Activated T-cell treated with anti-CD3 and anti-CD28 coated beads, Interleukin-2, amount 50 U/mL, for 24 hours (primary cell): ENCODE data around the gene ARHGAP12.

Source experiments
- DNase-seq: peaks from one replicate; pipeline ENCODE4 v3.0.0-alpha.2; 2020
- H3K27ac Mint-ChIP-seq: 2 replicates; pipeline ENCODE4 v1.8.0; 2020; ENCODE audit warnings: mild to moderate bottlenecking, mixed read lengths
- H3K27me3 Mint-ChIP-seq: 2 replicates; pipeline ENCODE4 v1.8.0; 2020; ENCODE audit warnings: mixed read lengths
- H3K36me3 Mint-ChIP-seq: 2 replicates; pipeline ENCODE4 v1.8.0; 2020; ENCODE audit warnings: low read depth, mixed read lengths
- H3K4me1 Mint-ChIP-seq: 2 replicates; pipeline ENCODE4 v1.8.0; 2020; ENCODE audit warnings: low read depth, mixed read lengths
- H3K4me3 Mint-ChIP-seq: 2 replicates; pipeline ENCODE4 v1.8.0; 2020; ENCODE audit warnings: mild to moderate bottlenecking, moderate library complexity, mixed read lengths
- H3K9me3 Mint-ChIP-seq: 2 replicates; pipeline ENCODE4 v1.8.0; 2020; ENCODE audit warnings: mixed read lengths

ARHGAP12 gene

GRCh38 chr10:31939797-31940708 is 11.4 kb upstream of the ARHGAP12 start:
- H3K4me3 Mint-ChIP-seq, result no peak overlapping the region
- H3K4me1 Mint-ChIP-seq, result peaks cover 15% of the 10 kb centered on the region
- no peaks in the 10 kb centered on the region for H3K9me3 Mint-ChIP-seq
- DNase-seq, result no peak
- no peaks in the 10 kb centered on the region for H3K36me3 Mint-ChIP-seq
- no peak overlapping the region for H3K27ac Mint-ChIP-seq
- H3K27me3 Mint-ChIP-seq, result no peaks in the 10 kb centered on the region

DNA sequence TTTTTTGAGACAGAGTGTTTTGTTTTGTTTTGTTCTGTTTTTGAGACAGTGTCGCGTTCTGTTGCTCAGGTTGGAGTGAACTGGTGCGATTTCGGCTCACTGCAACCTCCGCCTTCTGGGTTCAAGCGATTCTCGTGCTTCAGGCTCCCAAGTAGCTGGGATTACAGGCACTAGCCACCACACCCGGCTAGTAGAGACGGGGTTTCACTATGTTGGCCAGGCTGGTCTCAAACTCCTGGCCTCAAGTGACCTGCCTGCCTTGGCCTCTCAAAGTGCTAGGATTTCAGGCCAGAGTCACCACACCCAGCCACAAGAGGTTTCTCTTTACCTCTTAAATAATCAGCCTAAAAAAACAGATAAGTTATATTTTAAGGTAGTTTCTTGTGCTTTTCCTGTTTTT is 8.7 kb upstream of the ARHGAP12 start:
- H3K4me3 Mint-ChIP-seq, result no peak overlapping the region
- no peaks in the 10 kb centered on the region for H3K9me3 Mint-ChIP-seq
- no peaks in the 10 kb centered on the region for H3K27me3 Mint-ChIP-seq
- H3K36me3 Mint-ChIP-seq, result no peaks in the 10 kb centered on the region
- DNase-seq, result no peak
- H3K4me1 Mint-ChIP-seq, result peaks cover 9% of the 10 kb centered on the region
- H3K27ac Mint-ChIP-seq, result no peak overlapping the region

DNA sequence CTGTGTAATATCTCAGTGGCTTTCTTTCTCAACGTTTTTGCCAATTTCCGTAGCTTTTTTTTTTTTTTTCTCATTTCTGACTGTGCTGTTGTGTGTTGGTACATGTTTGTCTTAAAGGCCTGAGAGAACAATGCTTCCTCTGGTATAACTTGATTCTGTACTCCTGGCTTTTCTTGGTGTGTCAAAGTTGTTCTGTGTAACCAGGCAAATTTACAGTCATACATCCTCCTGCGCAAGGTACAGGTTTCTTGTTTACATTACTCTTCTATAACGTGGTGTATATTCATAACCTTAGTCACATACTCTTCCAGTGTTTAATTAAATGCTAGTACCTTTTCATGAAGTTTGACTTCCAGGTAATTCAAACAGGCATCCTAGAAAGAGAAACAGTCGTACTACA is 8.3 kb upstream of the ARHGAP12 start:
- Mint-ChIP-seq H3K9me3 (no peaks in the 10 kb centered on the region), H3K4me3 (no peak overlapping the region), H3K36me3 (no peaks in the 10 kb centered on the region), H3K27me3 (no peaks in the 10 kb centered on the region), H3K27ac (no peak overlapping the region), H3K4me1 (peaks cover 9% of the 10 kb centered on the region)
- no peak for DNase-seq

GRCh38 chr10:31936086-31936485 is 7.5 kb upstream of the ARHGAP12 start:
- no peak overlapping the region for H3K27ac Mint-ChIP-seq
- H3K9me3 Mint-ChIP-seq, result no peaks in the 10 kb centered on the region
- DNase-seq, result no peak
- no peaks in the 10 kb centered on the region for H3K27me3 Mint-ChIP-seq
- H3K4me1 Mint-ChIP-seq, result peaks cover 6% of the 10 kb centered on the region
- no peak overlapping the region for H3K4me3 Mint-ChIP-seq
- H3K36me3 Mint-ChIP-seq, result no peaks in the 10 kb centered on the region

DNA sequence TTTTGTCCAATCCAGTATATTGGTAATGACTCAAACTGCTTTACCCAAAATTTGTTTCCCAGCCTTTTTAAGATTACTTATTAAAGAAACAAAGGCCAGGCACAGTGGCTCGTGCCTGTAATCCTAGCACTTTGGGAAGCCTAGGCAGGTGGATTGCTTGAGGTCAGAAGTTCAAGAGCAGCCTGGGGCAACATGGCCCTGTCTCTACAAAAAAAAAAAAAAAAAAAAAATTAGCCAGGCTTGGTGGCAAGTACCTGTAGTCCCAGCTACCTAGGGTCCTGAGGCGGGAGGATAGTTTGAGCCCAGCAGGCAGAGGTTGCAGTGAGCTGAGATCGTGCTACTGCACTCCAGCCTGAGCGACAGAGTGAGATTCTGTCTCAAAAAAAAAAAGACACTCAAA is 7.0 kb upstream of the ARHGAP12 start:
- no peak for DNase-seq
- Mint-ChIP-seq H3K4me1 (peaks cover 2% of the 10 kb centered on the region), H3K36me3 (no peaks in the 10 kb centered on the region), H3K4me3 (no peak overlapping the region), H3K27ac (no peak overlapping the region), H3K27me3 (no peaks in the 10 kb centered on the region), H3K9me3 (no peaks in the 10 kb centered on the region)

- peaks cover 16% of the 10 kb centered on the region for H3K4me1 Mint-ChIP-seq
- H3K9me3 Mint-ChIP-seq, result no peaks in the 10 kb centered on the region
- no peak for DNase-seq
- H3K27ac Mint-ChIP-seq, result no peak overlapping the region
- H3K4me3 Mint-ChIP-seq, result no peak overlapping the region
- H3K36me3 Mint-ChIP-seq, result no peaks in the 10 kb centered on the region
- H3K27me3 Mint-ChIP-seq, result no peaks in the 10 kb centered on the region
Measured at GRCh38 chr10:31932838-31933237, 4.2 kb upstream of the ARHGAP12 start.

DNA sequence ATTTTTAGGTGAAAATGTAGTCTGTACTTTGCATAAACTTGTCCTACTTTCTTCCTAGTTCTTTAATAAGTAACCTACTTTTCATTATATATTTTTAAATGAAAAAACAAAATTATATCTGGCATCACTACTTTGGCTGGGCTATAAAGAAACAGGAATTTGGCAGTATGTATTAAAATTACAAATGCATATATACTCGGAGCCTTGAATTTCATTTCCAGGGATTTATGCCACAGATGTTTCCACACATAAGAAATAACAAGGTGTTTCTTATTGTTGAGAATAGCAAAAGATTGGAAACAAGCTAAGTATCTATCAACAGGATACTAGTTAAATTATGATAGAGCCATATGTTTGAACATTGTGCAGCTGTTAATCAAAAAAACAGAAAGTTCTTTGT is 2.2 kb upstream of the ARHGAP12 start:
- H3K27me3 Mint-ChIP-seq, result no peaks in the 10 kb centered on the region
- peaks cover 1% of the 10 kb centered on the region for H3K36me3 Mint-ChIP-seq
- H3K4me3 Mint-ChIP-seq, result no peak overlapping the region
- H3K9me3 Mint-ChIP-seq, result no peaks in the 10 kb centered on the region
- peaks cover 34% of the 10 kb centered on the region for H3K4me1 Mint-ChIP-seq
- no peak for DNase-seq
- no peak overlapping the region for H3K27ac Mint-ChIP-seq

GRCh38 chr10:31930023-31930751 is 1.6 kb upstream of the ARHGAP12 start:
- H3K27me3 Mint-ChIP-seq, result no peaks in the 10 kb centered on the region
- H3K9me3 Mint-ChIP-seq, result no peaks in the 10 kb centered on the region
- peaks cover 1% of the 10 kb centered on the region for H3K36me3 Mint-ChIP-seq
- peak overlapping the region; percentile 18 for H3K27ac Mint-ChIP-seq
- H3K4me3 Mint-ChIP-seq, result peak overlapping the region; percentile 85
- no peak for DNase-seq
- H3K4me1 Mint-ChIP-seq, result peaks cover 39% of the 10 kb centered on the region

GRCh38 chr10:31929261-31930022 is 811 bp upstream of the ARHGAP12 start:
- H3K4me3 Mint-ChIP-seq, result peak overlapping the region; percentile 85
- H3K27ac Mint-ChIP-seq, result peak overlapping the region; percentile 89
- DNase-seq, result peak; percentile 60
- no peaks in the 10 kb centered on the region for H3K9me3 Mint-ChIP-seq
- peaks cover 1% of the 10 kb centered on the region for H3K36me3 Mint-ChIP-seq
- peaks cover 45% of the 10 kb centered on the region for H3K4me1 Mint-ChIP-seq
- H3K27me3 Mint-ChIP-seq, result no peaks in the 10 kb centered on the region

GRCh38 chr10:31927884-31928548 is 615 bp downstream of the ARHGAP12 start:
- Mint-ChIP-seq H3K9me3 (no peaks in the 10 kb centered on the region), H3K4me1 (peaks cover 59% of the 10 kb centered on the region), H3K27ac (peak overlapping the region; percentile 86), H3K4me3 (peak overlapping the region; percentile 85), H3K36me3 (peaks cover 1% of the 10 kb centered on the region), H3K27me3 (no peaks in the 10 kb centered on the region)
- no peak for DNase-seq

DNA sequence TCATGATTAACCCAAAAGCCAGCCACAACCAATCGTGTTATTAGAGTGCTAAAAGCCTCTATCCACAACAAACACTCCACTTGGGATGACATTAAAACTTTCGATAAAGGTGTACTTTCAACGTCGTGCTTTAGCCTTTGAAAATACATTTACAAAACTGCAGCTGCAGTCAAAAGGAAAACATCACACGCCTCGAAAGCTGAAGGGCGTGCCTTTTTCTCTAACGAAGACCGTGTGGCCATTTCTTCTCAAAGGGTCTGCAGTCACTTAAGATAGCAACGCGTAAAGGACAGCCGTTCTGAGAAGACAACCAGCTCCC is 1.1 kb downstream of the ARHGAP12 start:
- Mint-ChIP-seq H3K36me3 (peaks cover 1% of the 10 kb centered on the region), H3K4me1 (peaks cover 64% of the 10 kb centered on the region), H3K9me3 (no peaks in the 10 kb centered on the region), H3K27me3 (no peaks in the 10 kb centered on the region), H3K27ac (peak overlapping the region; percentile 86), H3K4me3 (peak overlapping the region; percentile 85)
- DNase-seq, result no peak

GRCh38 chr10:31926765-31927564 is 1.7 kb downstream of the ARHGAP12 start:
- H3K36me3 Mint-ChIP-seq, result peaks cover 1% of the 10 kb centered on the region
- H3K27ac Mint-ChIP-seq, result peak overlapping the region; percentile 86
- H3K9me3 Mint-ChIP-seq, result no peaks in the 10 kb centered on the region
- no peak for DNase-seq
- H3K4me3 Mint-ChIP-seq, result peak overlapping the region; percentile 85
- no peaks in the 10 kb centered on the region for H3K27me3 Mint-ChIP-seq
- peaks cover 68% of the 10 kb centered on the region for H3K4me1 Mint-ChIP-seq

GRCh38 chr10:31926160-31926559 is 2.5 kb downstream of the ARHGAP12 start:
- Mint-ChIP-seq H3K27ac (no peak overlapping the region), H3K4me1 (peaks cover 75% of the 10 kb centered on the region), H3K36me3 (peaks cover 1% of the 10 kb centered on the region), H3K9me3 (no peaks in the 10 kb centered on the region), H3K4me3 (peak overlapping the region; percentile 20), H3K27me3 (no peaks in the 10 kb centered on the region)
- no peak for DNase-seq
